IgD-negative memory B cell (primary cell): Measurements from ENCODE around the gene GPR119. TPM values are rescaled to one million over a fixed set of nuclear protein-coding genes. Genes with fewer than 3 reads are reported as not detected.
"Not testable (repeated sequence)": the region's sequence is repeated elsewhere in the genome, so short reads cannot be mapped to it uniquely, and the experiment has no call there.

Experiments used
- H3K27ac Mint-ChIP-seq, 3 donors: one replicate each; pipeline ENCODE4 v1.8.0; 2020 to 2022; ENCODE audit warnings: mild to moderate bottlenecking in 3 of 3, mixed read lengths in 3 of 3, moderate library complexity in 1 of 3
- H3K27me3 Mint-ChIP-seq: one replicate; pipeline ENCODE4 v1.8.0; 2021; ENCODE audit warnings: mixed read lengths
- H3K36me3 Mint-ChIP-seq: one replicate; pipeline ENCODE4 v1.8.0; 2020; ENCODE audit warnings: mild to moderate bottlenecking, mixed read lengths
- H3K4me1 Mint-ChIP-seq, 3 donors: one replicate each; pipeline ENCODE4 v1.8.0; 2020 to 2022; ENCODE audit warnings: mixed read lengths in 3 of 3, mild to moderate bottlenecking in 1 of 3
- H3K4me3 Mint-ChIP-seq, 4 donors: one replicate each; pipeline ENCODE4 v1.8.0; 2020 to 2022; ENCODE audit warnings: mild to moderate bottlenecking in 4 of 4, mixed read lengths in 4 of 4, moderate library complexity in 3 of 4
- H3K9me3 Mint-ChIP-seq, 3 donors: one replicate each; pipeline ENCODE4 v1.8.0; 2020 to 2021; ENCODE audit warnings: mixed read lengths in 3 of 3, mild to moderate bottlenecking in 1 of 3
- polyA plus RNA-seq: library from polyadenylated mRNA; unstranded; fragments of 300-500 nt; fragmentation: Illumina TruSeq; gene quantifications from one replicate; pipeline ENCODE4 v1.2.3, GENCODE V29; 2021

GPR119 gene
- polyA plus RNA-seq: not detected

- Mint-ChIP-seq H3K4me1 (peaks cover 0 to 1% (median 0%) of the 10 kb centered on the region in 3 donors), H3K4me3 (no peak within 1 kb of the TSS), H3K27me3 (no peaks in the 10 kb centered on the region), H3K27ac (no peak within 1 kb of the TSS), H3K36me3 (no peaks in the 10 kb centered on the region), H3K9me3 (no peaks in the 10 kb centered on the region)
Observed at GRCh38 chrX:130385520-130385919, at the start of gene GPR119. TSS of gene GPR119 (minus strand) at chrX:130385674. CDS start at chrX:130385447, 227 bp downstream.

- H3K36me3 Mint-ChIP-seq, H3K27me3 Mint-ChIP-seq, H3K27ac Mint-ChIP-seq, H3K9me3 Mint-ChIP-seq, H3K4me1 Mint-ChIP-seq: not testable (repeated sequence)
- peak overlapping the region in 1 of 4 donors; percentile 51 for H3K4me3 Mint-ChIP-seq
Observed at GRCh38 chrX:130429236-130429635, 43.8 kb upstream of the GPR119 start.

GRCh38 chrX:130426531-130426930 is 41.1 kb upstream of the GPR119 start:
- peaks cover 6% of the 10 kb centered on the region for H3K27me3 Mint-ChIP-seq
- peaks cover 2% of the 10 kb centered on the region for H3K36me3 Mint-ChIP-seq
- no peaks in the 10 kb centered on the region for H3K4me1 Mint-ChIP-seq
- no peak overlapping the region for H3K27ac Mint-ChIP-seq
- H3K4me3 Mint-ChIP-seq: no peak overlapping the region
- peaks cover 0 to 7% (median 3%) of the 10 kb centered on the region in 3 donors for H3K9me3 Mint-ChIP-seq

GRCh38 chrX:130419263-130419662 is 33.8 kb upstream of the GPR119 start:
- Mint-ChIP-seq H3K27me3 (peaks cover 2% of the 10 kb centered on the region), H3K9me3 (peaks cover 0 to 3% (median 0%) of the 10 kb centered on the region in 3 donors), H3K4me1 (no peaks in the 10 kb centered on the region), H3K27ac (no peak overlapping the region), H3K36me3 (no peaks in the 10 kb centered on the region), H3K4me3 (no peak overlapping the region)

- Mint-ChIP-seq H3K27ac (peak overlapping the region in 1 of 3 donors; percentile 25), H3K4me1 (no peaks in the 10 kb centered on the region), H3K36me3 (no peaks in the 10 kb centered on the region), H3K27me3 (peaks cover 2% of the 10 kb centered on the region), H3K9me3 (peaks cover 0 to 3% (median 0%) of the 10 kb centered on the region in 3 donors), H3K4me3 (no peak overlapping the region)
Observed at GRCh38 chrX:130418740-130419139, 33.3 kb upstream of the GPR119 start.

- H3K36me3 Mint-ChIP-seq: no peaks in the 10 kb centered on the region
Observed at GRCh38 chrX:130418066-130418465, 32.6 kb upstream of the GPR119 start.

GRCh38 chrX:130416785-130417184 is 31.3 kb upstream of the GPR119 start:
- Mint-ChIP-seq H3K27me3 (peaks cover 2% of the 10 kb centered on the region), H3K27ac (no peak overlapping the region), H3K4me3 (no peak overlapping the region)

More at GRCh38 chrX:130418066-130418465, 32.6 kb upstream of the GPR119 start:
- no peaks in the 10 kb centered on the region for H3K9me3 Mint-ChIP-seq
- no peaks in the 10 kb centered on the region for H3K4me1 Mint-ChIP-seq
- no peak overlapping the region for H3K27ac Mint-ChIP-seq
- peaks cover 2% of the 10 kb centered on the region for H3K27me3 Mint-ChIP-seq
- H3K4me3 Mint-ChIP-seq: no peak overlapping the region

GRCh38 chrX:130415201-130415600 is 29.7 kb upstream of the GPR119 start:
- H3K4me3 Mint-ChIP-seq: no peak overlapping the region

More at GRCh38 chrX:130416785-130417184, 31.3 kb upstream of the GPR119 start:
- Mint-ChIP-seq H3K4me1 (no peaks in the 10 kb centered on the region), H3K9me3 (no peaks in the 10 kb centered on the region), H3K36me3 (no peaks in the 10 kb centered on the region)

GRCh38 chrX:130414800-130415199 is 29.3 kb upstream of the GPR119 start:
- Mint-ChIP-seq H3K9me3 (no peaks in the 10 kb centered on the region), H3K4me1 (peaks cover 0 to under 1% (median 0%) of the 10 kb centered on the region in 3 donors), H3K4me3 (no peak overlapping the region), H3K27me3 (peaks cover 2% of the 10 kb centered on the region), H3K36me3 (no peaks in the 10 kb centered on the region), H3K27ac (no peak overlapping the region)

More at GRCh38 chrX:130415201-130415600, 29.7 kb upstream of the GPR119 start:
- no peaks in the 10 kb centered on the region for H3K36me3 Mint-ChIP-seq
- no peaks in the 10 kb centered on the region for H3K4me1 Mint-ChIP-seq
- no peaks in the 10 kb centered on the region for H3K9me3 Mint-ChIP-seq
- H3K27ac Mint-ChIP-seq: no peak overlapping the region
- peaks cover 2% of the 10 kb centered on the region for H3K27me3 Mint-ChIP-seq

GRCh38 chrX:130413415-130413814 is 27.9 kb upstream of the GPR119 start:
- Mint-ChIP-seq H3K4me3 (no peak overlapping the region), H3K36me3 (no peaks in the 10 kb centered on the region), H3K27ac (no peak overlapping the region), H3K27me3 (no peaks in the 10 kb centered on the region), H3K4me1 (peaks cover 0 to 3% (median 0%) of the 10 kb centered on the region in 3 donors), H3K9me3 (no peaks in the 10 kb centered on the region)

- H3K9me3 Mint-ChIP-seq: no peaks in the 10 kb centered on the region
- H3K27me3 Mint-ChIP-seq: no peaks in the 10 kb centered on the region
- H3K4me3 Mint-ChIP-seq: peak overlapping the region; percentile 87 to 96 (median 92)
- H3K27ac Mint-ChIP-seq: peak overlapping the region; percentile 47 to 93 (median 89)
- peaks cover 1% of the 10 kb centered on the region for H3K36me3 Mint-ChIP-seq
- H3K4me1 Mint-ChIP-seq: peaks cover 2 to 10% (median 4%) of the 10 kb centered on the region in 3 donors
Observed at GRCh38 chrX:130402208-130402684, 16.8 kb upstream of the GPR119 start.

- H3K9me3 Mint-ChIP-seq: no peaks in the 10 kb centered on the region
- H3K36me3 Mint-ChIP-seq: peaks cover 2% of the 10 kb centered on the region
- H3K27ac Mint-ChIP-seq: peak within 1 kb of the TSS; percentile 83 to 93 (median 89)
- peaks cover 2 to 8% (median 4%) of the 10 kb centered on the region in 3 donors for H3K4me1 Mint-ChIP-seq
- H3K27me3 Mint-ChIP-seq: no peaks in the 10 kb centered on the region
- peak within 1 kb of the TSS; percentile 87 to 96 (median 92) for H3K4me3 Mint-ChIP-seq
Observed at GRCh38 chrX:130401415-130402207, 16.1 kb upstream of the GPR119 start, which contains the start of gene RBMX2. TSS of gene RBMX2 (plus strand) at chrX:130401987. CDS start at chrX:130402033, 46 bp downstream.

- peaks cover 0 to 2% (median 0%) of the 10 kb centered on the region in 3 donors for H3K4me1 Mint-ChIP-seq
- H3K4me3 Mint-ChIP-seq: no peak overlapping the region
- H3K27ac Mint-ChIP-seq: no peak overlapping the region
- no peaks in the 10 kb centered on the region for H3K9me3 Mint-ChIP-seq
- peaks cover 2% of the 10 kb centered on the region for H3K27me3 Mint-ChIP-seq
- peaks cover 2% of the 10 kb centered on the region for H3K36me3 Mint-ChIP-seq
Observed at GRCh38 chrX:130395341-130395740, 9.9 kb upstream of the GPR119 start.

- Mint-ChIP-seq H3K9me3 (no peaks in the 10 kb centered on the region), H3K36me3 (peaks cover 2% of the 10 kb centered on the region), H3K4me3 (no peak overlapping the region), H3K27ac (no peak overlapping the region), H3K4me1 (no peaks in the 10 kb centered on the region), H3K27me3 (peaks cover 2% of the 10 kb centered on the region)
Observed at GRCh38 chrX:130393451-130394074, 8.1 kb upstream of the GPR119 start.

GRCh38 chrX:130386408-130386808 is 934 bp upstream of the GPR119 start:
- no peak overlapping the region for H3K4me3 Mint-ChIP-seq
- no peaks in the 10 kb centered on the region for H3K9me3 Mint-ChIP-seq
- no peaks in the 10 kb centered on the region for H3K27me3 Mint-ChIP-seq
- H3K27ac Mint-ChIP-seq: no peak overlapping the region
- peaks cover 0 to 1% (median 0%) of the 10 kb centered on the region in 3 donors for H3K4me1 Mint-ChIP-seq
- H3K36me3 Mint-ChIP-seq: no peaks in the 10 kb centered on the region
